Stimulated activated CD8-positive, alpha-beta memory T cell treated with anti-CD3 and anti-CD28 coated beads, Interleukin-4, amount 100 ng/mL, for 1 hour (primary cell): ENCODE results near the gene SDCCAG8.
"Not testable (repeated sequence)": the region's sequence is repeated elsewhere in the genome, so short reads cannot be mapped to it uniquely, and the experiment has no call there.

Experiments used
- DNase-seq, 2 donors: peaks; one replicate each; pipeline ENCODE4 v3.0.0-alpha.2; 2020; ENCODE audit warnings: low read depth in 2 of 2, low spot score in 1 of 2

The SDCCAG8 gene

DNA sequence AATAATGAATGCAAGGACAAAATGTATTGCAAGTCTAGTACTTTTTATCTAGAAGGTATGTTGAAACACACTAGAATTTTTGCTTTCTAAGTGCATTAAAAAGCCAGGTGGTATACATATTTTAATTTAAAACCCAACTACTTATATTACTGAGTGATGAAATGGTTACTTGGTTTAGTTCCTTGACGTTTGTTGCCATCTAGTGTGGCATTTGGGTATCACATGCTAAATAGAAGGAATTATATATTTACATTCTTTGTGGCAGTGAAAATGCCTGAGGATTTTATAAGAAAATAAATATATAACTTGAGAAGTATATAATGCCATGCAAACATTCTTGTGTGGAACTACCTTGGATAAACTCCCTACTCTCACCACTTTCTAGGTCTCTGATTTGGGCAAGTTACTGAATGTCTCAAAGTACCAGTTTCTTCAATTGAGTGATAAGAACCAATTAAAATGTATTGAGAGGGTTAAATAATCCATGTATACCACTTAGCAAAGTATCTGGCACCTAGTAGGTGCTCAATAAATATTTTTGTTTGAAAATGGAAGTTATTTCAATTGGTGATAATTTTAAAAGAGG, 69.6 kb downstream of the SDCCAG8 start:
- DNase-seq: no peak

DNA sequence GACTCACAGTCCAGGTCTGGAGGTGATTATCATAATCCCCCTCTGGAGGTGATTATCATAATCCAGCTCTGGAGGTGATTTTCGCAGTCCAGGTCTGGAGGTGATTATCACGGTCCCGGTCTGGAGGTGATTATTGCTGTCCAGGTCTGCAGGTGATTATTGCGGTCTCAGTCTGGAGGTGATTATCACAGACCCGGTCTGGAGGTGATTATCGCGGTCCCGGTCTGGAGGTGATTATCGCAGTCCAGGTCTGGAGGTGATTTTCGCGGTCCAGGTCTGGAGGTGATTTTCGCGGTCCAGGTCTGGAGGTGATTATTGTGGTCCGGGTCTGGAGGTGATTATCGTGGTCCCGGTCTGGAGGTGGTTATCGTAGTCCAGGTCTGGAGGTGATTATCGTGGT, 76.6 kb downstream of the SDCCAG8 start:
- DNase-seq: no peak

DNA sequence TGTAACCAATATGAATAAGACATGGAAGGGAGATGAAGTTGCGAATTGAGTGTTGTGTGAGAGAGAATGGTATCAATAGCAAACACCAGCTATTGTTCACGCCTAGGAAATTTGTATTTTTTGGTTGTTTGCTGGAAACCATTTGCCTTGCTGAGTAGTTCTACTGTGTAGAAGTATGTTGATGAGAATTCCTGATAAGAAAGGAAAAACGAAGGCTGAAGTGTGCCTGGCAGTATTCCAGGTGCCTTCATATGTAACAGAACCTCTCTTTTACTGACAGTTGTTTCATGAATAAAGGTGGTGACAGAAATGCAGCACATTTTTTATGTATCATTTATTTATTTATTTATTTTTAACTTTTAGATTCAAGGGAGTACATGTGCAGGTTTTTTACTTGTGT, 79.5 kb downstream of the SDCCAG8 start:
- no peak for DNase-seq

DNA sequence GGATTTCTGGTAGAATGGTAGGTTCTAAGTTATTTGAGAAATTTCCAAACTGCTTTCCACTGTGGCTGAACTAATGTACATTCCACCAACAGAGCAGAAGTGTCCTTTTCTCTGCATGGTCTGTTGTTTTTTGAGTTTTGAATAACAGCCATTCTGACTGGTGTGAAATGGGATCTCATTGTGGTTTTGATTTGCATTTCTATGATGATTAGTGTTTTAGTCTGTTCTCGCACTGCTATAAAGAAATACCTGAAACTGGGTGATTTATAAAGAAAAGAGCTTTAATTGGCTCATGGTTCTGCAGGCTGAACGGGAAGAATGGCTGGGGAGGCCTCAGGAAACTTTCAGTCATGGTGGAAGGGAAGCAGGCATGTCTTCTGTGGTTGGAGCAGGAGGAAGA, 80.3 kb downstream of the SDCCAG8 start:
- no peak for DNase-seq

DNA sequence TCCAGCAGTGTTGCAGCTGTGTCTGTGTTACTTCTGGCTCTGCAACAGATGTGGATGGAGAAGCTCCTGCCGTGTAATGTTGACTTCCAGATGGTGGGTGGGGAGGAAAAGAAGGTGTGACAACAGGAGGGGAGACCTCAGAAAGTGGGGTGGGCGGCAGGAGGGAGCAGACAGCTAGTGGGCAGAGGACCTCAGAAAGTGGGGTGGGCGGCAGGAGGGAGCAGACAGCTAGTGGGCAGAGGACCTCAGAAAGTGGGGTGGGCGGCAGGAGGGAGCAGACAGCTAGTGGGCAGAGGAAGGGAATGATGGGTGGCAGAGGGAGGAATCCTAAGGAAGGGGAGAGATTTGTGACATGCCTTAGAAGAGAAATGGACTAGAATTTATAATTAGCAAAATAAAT, 83.0 kb downstream of the SDCCAG8 start:
- not testable (repeated sequence) for DNase-seq

DNA sequence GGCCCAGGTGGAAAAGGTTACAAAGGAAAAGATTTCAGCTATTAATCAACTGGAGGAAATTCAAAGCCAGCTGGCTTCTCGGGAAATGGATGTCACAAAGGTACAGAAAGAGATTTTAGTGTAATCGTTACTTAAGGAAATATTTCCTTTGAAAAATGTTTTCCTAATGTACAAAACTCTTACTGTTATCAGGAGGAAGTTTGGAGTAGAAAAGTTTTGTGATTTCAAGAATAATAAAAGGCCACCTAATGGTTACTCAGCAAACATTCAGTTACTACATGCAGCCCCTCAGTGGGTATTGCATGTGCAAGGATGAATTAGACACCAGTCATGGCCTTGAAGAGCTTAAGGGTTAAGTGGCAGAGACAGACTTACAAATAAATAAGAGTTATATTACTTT, 85.2 kb downstream of the SDCCAG8 start:
- DNase-seq: no peak

DNA sequence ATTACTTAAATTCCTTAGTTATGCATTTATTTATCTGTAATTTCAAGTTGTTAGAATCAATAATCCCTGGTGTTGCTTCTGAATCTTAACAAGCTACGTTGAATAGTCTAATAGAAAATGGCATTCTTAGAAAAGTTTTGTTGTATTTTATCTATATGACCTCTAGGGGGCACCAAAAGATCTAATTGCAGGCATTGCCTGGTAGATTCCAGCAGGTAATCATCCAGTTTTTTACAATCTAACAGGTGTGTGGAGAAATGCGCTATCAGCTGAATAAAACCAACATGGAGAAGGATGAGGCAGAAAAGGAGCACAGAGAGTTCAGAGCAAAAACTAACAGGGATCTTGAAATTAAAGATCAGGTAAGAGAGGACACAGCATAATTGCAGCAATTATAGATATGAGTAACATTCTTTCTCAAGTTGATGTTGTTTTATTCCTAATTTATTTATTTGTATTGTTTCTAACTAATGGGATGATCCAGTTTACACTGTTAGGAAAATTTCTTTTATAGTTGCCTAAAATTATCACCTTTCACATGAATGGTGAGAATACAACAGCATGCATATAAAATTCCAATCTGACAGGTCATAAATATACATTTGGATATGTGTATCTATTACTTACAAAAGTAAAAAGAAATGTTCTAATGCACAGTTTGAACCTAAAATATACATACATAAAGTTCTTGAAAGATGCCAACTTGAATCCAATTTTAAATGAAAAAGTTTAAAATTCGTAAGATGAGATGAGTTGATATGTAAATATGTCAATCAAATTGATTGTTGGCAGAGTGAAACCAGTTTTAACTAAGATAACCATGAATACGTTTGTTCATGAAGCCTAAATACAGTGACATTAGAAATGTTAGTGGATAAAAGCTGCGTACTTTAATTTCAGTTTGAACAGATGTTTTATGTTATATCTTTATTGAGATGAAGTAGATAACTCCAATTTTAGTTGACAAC, 88.4 kb downstream of the SDCCAG8 start:
- DNase-seq: no peak

DNA sequence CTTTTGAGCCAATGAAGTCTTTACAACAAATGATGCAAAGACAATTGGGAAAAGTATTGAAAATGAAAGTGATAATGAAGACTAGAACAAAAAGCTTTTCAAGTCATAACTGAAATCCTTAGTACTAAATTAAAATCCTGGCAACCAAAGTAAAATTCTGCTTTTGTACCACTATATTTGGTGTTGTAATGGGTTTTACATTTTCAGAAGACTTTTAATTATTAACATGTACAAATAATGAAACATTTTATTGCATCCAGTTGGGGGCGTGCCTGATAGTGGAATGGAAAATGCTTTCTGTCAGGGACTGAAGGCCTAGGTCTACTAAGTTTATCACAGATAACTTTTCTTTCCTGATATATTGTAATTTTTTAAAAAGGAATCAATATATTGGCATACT, 89.4 kb downstream of the SDCCAG8 start:
- DNase-seq: no peak

DNA sequence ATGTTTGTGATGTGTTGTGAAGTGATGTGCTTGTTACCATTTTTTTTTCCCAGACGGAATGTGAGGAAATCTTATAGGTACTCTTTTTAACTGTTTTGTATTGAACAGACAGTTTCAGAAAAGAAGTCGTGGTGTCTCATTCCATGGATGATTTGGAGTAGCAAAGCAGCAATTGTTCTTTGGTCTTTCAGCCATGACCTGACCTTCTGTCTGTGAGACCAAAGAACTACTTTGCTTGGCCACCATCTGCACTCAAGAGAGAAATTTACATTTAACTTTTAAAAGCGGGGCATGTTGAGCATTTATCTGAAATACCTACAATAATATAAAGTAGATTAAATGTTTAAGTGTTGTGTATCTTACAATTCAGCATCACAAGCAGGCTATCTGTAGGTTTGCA, 90.2 kb downstream of the SDCCAG8 start:
- no peak for DNase-seq

DNA sequence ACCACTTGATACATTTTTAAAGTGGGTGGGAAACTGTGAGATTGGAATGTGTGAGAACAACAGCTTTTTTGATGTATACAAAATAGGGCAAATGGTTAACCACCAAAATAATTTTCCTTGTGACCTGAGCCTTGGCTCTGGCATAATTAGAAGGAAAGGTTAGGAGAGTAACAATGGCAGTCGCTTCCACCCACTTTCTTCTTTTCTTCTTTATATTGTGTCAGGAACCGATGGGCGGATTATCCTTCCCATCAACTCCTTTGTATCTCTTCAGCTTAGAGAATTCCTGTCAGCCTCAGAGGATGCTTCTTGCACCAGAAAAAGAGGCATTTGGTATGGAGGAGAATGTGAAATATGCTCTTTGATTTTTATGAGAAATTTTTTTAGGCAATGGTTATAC, 90.6 kb downstream of the SDCCAG8 start:
- no peak for DNase-seq

DNA sequence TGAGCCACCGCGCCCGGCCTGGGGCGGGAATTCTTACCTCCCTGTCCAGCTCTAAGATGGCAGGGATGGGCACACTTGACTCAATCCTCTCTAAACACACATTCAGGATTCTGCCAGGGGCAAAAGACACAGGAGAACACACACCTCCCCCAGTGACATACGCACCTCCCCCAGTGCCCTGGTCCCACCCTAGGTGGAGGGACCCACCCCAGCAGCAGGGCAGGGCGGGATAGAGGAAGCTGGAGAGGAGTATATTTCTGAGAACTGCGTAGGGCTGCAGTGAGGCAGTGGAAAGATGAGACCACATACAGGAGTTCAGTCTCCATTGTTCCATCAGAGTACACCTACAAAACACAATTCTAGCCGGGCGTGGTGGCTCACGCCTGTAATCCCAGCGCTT, 92.5 kb downstream of the SDCCAG8 start:
- no peak for DNase-seq

DNA sequence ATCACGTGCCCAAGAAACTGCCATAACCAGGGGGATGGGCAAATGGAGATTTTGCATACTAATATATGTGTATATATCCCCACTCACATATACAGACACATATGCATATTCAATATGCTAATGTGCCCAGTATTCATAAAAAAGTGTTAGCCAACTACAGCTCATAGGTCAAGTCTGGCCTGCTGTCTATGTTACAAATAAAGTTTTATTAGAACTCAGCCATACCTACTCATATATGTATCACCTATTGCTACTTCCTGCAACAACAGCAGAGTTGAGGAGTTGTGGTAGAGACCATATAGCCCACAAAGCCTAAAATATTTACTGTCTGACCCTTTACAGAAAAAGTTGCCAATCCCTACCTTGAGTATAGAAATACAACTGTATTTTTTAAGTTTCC, 93.3 kb downstream of the SDCCAG8 start:
- DNase-seq: no peak

DNA sequence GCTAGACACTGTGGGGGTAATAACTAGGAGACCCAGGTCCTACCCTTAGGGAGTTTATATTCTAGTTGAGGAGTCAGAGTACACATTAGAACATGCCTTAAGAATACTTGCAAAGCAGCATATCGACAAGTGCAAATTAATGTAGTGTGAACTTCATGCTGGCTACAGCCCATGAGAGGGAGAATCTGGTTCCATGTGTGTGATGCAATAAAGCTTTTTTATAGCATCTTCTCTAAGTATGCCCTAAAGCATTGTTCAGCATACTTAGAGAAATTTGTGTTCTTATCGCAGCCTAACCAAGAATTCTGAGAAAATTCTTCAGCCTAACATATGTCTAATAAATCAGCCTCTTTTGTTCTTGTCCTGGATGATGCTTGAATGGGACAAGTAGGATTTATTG, 95.5 kb downstream of the SDCCAG8 start:
- no peak for DNase-seq

DNA sequence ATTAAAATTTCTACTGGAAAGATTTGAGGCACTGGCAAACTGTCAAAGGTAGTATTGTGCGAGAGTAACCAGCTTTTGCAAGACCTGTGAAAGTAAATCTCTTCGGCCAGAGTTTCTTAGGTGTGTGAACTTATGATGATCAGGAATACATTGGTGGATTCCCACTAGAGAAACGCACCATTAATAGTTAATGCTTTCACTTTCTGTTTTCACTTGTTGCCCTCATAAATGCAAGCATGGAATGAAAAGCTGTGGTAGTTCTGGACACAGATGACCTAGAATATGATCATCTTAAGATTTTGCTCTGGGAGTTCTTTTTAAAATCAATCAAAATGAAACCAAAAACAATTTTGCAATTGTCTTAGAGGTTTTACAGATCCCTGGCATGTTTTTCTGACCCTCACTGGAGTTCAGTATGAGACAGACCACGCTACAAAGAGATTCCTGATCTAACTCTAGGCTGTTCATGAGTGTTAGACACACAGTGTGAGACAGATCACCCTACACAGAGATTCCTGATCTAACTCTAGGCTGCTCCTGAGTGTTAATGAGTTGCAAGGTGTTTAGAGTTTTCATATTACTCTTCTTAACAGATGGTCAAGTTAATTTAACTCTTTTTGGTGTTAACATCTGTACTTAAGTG, 98.8 kb downstream of the SDCCAG8 start:
- no peak for DNase-seq

DNA sequence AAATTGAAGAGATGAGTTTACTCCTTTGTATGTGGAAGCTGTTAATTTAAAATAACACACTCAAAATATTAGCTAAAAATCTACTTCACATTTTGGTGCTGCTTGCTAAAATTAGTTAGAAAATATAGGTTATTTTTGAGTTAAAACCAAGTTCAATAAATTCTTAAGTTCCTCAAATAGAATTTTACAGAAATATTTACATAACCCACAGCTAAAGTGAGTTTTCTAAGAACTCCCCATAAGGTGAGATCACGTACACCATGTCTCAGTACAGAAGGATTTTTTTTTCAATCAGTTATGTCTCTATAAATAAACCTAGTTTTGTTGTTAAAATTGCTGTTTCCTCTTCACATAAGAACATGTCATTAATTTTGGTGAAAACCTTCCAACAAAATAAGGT, 108.0 kb downstream of the SDCCAG8 start:
- DNase-seq: no peak

DNA sequence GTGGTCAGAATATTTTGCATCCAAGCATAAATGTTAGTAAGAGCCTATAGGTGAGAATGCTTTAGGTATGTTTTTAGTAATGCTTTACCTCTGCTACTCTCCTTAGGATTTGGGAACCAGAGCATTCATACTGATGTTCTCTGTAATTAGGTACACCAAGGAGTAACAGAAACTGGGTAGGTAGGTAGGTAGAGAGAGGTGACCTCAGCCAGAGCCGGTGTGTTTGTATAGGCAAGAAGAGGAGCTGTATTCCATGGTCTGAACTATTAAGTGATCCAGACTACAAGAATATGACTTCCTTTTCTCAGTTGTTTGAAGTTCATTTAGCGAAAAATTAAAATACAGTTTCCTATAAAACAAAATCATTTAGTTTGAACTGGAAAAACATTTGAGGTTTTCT, 108.5 kb downstream of the SDCCAG8 start:
- no peak for DNase-seq

DNA sequence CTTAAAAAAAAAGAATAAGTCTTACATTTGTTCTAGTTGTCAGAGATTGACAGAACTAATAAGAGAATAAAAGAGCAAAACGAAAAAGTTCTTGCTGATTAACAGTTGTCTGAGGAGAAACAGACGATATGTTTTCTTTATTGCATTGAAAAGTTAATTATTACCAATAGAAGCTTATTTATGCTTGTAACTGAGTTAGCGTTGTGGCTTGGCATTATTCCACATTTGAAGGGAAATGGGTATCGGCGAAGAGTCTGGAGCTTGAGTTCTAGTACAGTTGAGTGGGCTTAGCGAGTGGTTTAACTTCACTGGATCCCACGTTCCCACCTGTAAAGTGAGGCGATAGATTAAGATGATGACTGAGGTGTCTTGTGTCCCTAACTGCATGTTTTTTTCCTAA, 109.0 kb downstream of the SDCCAG8 start:
- DNase-seq: no peak

DNA sequence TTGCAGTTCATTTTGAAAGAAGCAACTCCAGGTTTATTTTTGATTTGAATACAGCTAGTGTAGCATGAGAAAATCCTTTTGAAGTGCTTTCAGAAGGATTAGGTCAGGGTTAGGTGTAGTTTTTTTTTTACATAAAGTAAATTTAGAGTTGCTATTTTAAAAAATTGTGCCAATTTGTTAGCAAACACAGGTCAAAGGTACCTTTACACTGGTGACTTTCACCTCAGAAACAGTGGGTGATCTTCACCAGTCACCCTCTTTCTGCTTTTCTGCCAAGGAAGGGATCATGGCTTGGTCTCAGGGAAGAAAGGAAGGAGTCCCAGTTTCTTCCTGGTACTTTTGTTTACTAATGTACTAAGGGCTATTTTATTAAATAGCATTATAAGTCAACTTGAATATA, 111.5 kb downstream of the SDCCAG8 start:
- DNase-seq: no peak

DNA sequence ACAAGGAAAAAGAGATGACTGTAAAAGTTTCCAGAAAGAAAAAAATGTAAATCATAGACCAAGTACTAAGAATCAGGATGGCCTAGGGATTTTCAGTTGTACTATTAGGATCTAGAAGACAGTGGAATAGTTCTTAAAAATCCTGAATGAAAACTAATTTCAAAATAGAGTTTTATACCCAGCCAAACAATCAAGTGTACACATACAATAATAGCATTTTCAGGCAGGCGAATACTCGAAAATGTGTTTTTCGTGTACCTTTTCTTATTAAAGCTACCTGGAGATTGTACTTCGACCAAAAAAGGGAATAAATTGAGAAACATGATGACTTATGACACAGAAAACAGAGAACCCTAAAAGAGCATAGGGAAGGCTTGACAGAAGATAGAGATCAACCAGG, 118.6 kb downstream of the SDCCAG8 start:
- no peak for DNase-seq

DNA sequence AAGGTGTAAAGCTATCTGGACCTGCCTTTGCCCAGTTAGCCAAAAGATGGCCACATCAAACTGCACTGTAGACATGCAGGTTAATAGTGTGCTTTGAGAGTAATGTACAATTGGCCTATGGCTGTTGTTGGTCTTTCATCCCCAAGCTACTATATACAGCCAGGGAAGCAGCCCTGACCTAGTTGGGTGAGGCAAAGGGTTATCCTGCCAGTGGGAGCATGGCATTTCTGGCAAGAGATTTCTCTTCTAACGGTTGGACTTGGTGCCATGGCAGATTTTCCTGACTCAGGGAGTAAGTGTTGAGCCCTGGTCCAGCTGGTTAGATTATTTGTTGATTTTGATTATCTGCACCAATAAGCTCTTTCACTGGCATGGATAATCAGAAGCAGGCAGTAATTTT, 119.8 kb downstream of the SDCCAG8 start:
- DNase-seq: no peak

DNA sequence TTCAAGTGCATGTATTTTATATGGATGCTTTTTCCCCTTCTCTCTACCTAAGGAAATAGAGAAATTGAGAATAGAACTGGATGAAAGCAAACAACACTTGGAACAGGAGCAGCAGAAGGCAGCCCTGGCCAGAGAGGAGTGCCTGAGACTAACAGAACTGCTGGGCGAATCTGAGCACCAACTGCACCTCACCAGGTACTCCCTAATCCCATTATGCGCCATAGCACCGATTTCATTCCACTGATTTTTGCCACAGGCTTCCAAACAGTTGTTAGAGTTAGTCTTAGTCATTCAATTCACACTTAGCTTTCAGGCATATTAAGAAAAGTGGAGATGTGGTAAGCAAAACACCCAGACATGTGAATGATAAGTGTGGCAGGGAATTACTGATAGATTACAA, 122.8 kb downstream of the SDCCAG8 start:
- no peak for DNase-seq

DNA sequence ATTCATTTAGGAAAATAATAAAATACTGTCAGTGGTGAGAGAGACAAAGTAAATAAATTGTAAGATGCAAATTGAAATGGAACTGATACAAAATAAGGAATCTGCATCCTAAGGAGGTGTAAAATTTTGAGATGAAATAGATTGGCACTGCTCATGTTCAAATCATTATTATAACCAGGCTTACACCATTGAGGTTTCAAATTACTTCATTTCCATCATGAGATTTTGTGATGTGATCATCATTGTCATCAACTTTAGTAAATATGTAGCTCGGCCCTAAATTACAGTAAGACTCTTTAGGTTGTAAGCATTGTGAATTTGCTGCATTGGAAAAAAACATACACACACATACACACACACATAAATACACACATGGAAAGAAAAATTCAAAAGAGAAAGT, 123.4 kb downstream of the SDCCAG8 start:
- DNase-seq: no peak
